ENCODE measurements around the gene CECR2. TPM values are rescaled to one million over a fixed set of nuclear protein-coding genes. Genes with fewer than 3 reads are reported as not detected.
A peak's percentile ranks its signal among the peaks of the same experiment; 100 is the strongest.

The CECR2 gene
- total RNA-seq, 3 donors from 2014 or later = 0.05 to 0.14 (median 0.08) TPM

DNA sequence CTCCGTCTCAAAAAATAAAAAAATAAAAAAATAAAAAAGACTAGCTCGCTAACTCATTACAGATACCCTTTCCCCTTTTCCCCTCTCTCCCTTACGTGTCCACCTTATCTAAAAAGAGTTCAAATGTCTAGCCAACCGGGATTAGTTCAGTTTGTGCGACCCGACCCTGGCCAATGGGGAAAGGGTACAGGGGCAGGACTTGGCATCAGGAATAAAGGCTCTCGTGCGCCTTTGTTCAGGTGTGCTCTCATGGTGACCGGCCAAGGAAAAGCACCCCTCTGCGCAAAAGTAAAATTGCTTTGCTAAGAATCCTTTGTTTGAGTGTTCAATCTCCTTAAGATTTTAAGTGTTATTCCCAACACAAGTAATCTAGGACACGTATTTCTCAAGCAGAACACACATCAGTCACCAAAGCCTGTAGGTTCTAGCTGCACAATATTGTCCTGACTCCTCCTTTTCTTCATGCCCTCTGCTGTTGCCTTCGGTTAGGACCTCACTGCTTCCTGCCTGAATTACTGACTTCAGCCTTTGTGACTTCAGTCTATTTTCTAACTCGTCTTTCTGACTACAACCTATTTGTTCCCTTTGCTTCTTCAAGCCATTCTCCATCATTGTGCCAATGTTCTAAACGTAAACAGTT, 20.7 kb upstream of the CECR2 start:
- DNase-seq (no peak), ATAC-seq (no peak)
- peaks cover 6% of the 10 kb centered on the region for H3K27me3 Mint-ChIP-seq (ENCODE audit: low read depth)
- no peaks in the 10 kb centered on the region for H3K9me3 Mint-ChIP-seq
- H3K36me3 Mint-ChIP-seq (ENCODE audit: insufficient read depth) = no peaks in the 10 kb centered on the region
- H3K4me3 Mint-ChIP-seq = no peak overlapping the region
- peaks cover 3% of the 10 kb centered on the region for H3K4me1 Mint-ChIP-seq (ENCODE audit: low read depth)

DNA sequence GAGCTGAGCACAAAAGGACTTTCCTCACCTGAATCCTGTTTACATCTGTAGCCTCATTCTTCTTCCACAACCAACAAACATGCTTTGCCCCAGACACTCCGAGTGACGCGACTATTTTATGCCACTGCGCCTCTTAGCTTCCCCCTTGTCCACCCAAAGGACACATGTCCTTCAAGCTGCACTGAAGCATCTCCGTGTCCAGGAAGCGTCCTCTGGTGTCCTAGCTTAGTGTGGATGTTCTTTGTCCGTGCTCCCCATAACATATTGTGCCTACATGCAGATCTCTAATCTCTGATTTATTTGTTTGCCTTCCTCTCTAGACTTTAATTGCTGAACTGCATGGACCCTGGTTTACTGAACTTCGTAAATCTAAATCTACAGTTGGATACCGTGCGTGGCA, 20.1 kb upstream of the CECR2 start:
- Mint-ChIP-seq H3K4me1 (ENCODE audit: low read depth) (peaks cover 3% of the 10 kb centered on the region), H3K9me3 (no peaks in the 10 kb centered on the region), H3K4me3 (no peak overlapping the region), H3K36me3 (ENCODE audit: insufficient read depth) (no peaks in the 10 kb centered on the region), H3K27me3 (ENCODE audit: low read depth) (peaks cover 6% of the 10 kb centered on the region)
- DNase-seq (no peak), ATAC-seq (no peak)

DNA sequence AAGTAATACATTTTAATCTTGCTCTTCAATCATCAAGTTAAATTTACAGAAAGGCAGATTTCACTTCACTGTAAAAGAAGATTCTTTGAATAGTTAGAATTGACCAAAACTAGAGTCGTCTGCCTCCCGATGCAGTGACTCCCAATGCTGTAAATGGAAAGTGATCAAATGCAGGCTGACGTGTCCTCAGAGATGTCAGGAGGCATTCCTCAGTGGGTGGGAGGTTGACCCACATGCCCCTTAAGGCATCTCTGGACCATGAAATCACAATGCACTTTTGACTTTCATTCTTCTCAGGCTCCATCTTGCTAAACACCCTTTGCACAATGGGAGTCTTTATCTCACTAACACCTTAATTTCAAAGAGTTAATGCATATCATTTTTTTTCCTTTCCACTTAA, 19.0 kb upstream of the CECR2 start:
- no peak overlapping the region for H3K4me3 Mint-ChIP-seq
- no peak for ATAC-seq
- no peaks in the 10 kb centered on the region for H3K36me3 Mint-ChIP-seq (ENCODE audit: insufficient read depth)
- peaks cover 6% of the 10 kb centered on the region for H3K27me3 Mint-ChIP-seq (ENCODE audit: low read depth)
- H3K9me3 Mint-ChIP-seq = no peaks in the 10 kb centered on the region
- peaks cover 3% of the 10 kb centered on the region for H3K4me1 Mint-ChIP-seq (ENCODE audit: low read depth)
- no peak for DNase-seq

DNA sequence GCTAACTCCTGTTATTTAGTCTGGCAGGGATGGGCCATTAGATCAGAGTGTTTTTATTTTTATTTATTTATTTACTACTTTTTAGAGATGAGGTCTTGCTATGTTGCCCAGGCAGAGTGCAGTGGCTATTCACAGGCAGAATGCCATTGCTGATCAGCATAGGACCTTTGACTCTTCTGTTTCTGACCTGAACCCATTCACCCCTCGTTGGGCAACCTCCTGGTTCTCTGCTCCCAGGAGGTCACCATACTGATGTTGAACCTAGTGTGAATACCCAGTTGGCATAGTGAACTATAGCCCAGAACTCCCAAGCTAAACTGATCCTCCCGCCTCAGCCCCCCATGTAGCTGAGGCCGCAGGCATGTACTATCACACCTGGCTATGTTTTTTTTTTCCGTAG, 16.5 kb upstream of the CECR2 start:
- no peaks in the 10 kb centered on the region for H3K9me3 Mint-ChIP-seq
- peaks cover 4% of the 10 kb centered on the region for H3K27me3 Mint-ChIP-seq (ENCODE audit: low read depth)
- no peaks in the 10 kb centered on the region for H3K36me3 Mint-ChIP-seq (ENCODE audit: insufficient read depth)
- peaks cover 3% of the 10 kb centered on the region for H3K4me1 Mint-ChIP-seq (ENCODE audit: low read depth)
- no peak for ATAC-seq
- no peak overlapping the region for H3K4me3 Mint-ChIP-seq
- DNase-seq = no peak

DNA sequence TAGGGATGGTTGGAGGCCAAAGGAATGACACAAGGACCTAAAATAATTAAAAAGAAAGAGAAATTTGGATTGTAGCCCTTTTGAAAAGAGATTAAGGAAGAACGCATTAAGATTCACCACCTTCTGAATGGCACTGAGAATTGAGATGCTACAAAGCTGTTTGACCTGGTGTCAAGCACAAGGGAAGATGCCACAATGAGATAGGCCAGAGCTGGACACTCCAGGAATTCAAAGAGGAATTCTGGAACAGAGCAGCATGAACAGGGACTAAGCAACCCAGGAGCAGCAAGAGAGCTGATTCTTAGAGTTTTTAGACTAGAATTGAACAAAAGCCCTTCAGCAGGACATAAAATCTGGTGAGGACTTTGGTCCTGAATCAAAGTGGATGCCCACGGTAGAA, 11.6 kb upstream of the CECR2 start:
- DNase-seq = no peak
- no peaks in the 10 kb centered on the region for H3K9me3 Mint-ChIP-seq
- H3K36me3 Mint-ChIP-seq (ENCODE audit: insufficient read depth) = no peaks in the 10 kb centered on the region
- H3K4me3 Mint-ChIP-seq = no peak overlapping the region
- ATAC-seq = no peak
- H3K27me3 Mint-ChIP-seq (ENCODE audit: low read depth) = peaks cover 8% of the 10 kb centered on the region
- H3K4me1 Mint-ChIP-seq (ENCODE audit: low read depth) = no peaks in the 10 kb centered on the region

DNA sequence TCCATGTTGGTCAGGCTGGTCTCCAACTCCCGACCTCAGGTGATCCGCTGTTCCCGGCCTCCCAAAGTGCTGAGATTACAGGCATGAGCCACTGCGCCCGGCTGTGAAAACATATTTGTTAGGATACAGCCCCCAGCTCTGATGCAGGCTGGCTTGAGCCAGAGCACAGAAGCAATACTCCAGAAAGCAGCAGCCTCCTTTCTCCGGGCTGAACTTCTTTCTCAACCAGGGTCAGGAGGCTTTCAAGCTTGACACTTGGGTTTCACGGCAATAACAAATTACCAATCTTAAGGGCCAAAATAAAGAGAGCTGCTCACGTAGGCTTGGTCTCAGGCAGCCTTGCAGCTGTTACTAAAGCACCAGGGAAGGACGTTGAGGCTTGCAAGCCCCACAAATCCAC, 10.8 kb upstream of the CECR2 start:
- H3K36me3 Mint-ChIP-seq (ENCODE audit: insufficient read depth) = no peaks in the 10 kb centered on the region
- H3K4me1 Mint-ChIP-seq (ENCODE audit: low read depth) = no peaks in the 10 kb centered on the region
- no peak for ATAC-seq
- H3K27me3 Mint-ChIP-seq (ENCODE audit: low read depth) = peaks cover 10% of the 10 kb centered on the region
- no peak overlapping the region for H3K4me3 Mint-ChIP-seq
- no peak for DNase-seq
- H3K9me3 Mint-ChIP-seq = no peaks in the 10 kb centered on the region

DNA sequence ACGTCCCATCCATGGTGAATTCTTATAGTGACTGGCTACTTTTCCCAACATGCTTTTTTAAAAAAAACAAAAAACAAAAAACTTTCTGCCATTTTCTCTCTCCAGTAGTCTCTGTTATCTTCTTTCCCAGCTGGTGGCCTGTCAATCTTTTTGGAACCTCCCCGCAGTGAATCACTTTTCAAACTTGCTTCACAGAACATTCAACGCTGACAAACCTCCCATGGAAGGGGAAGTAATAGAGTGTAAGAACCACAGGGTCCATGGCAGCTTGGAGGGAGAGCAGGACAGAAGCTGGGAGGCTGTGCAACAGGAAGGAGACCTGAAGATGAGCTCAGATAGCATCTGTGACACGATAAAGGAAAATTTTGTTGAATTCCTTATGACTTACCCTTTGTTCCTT, 9.8 kb upstream of the CECR2 start:
- DNase-seq = no peak
- Mint-ChIP-seq H3K4me3 (no peak overlapping the region), H3K4me1 (ENCODE audit: low read depth) (no peaks in the 10 kb centered on the region), H3K36me3 (ENCODE audit: insufficient read depth) (no peaks in the 10 kb centered on the region), H3K9me3 (no peaks in the 10 kb centered on the region), H3K27me3 (ENCODE audit: low read depth) (peaks cover 13% of the 10 kb centered on the region)
- ATAC-seq = no peak

DNA sequence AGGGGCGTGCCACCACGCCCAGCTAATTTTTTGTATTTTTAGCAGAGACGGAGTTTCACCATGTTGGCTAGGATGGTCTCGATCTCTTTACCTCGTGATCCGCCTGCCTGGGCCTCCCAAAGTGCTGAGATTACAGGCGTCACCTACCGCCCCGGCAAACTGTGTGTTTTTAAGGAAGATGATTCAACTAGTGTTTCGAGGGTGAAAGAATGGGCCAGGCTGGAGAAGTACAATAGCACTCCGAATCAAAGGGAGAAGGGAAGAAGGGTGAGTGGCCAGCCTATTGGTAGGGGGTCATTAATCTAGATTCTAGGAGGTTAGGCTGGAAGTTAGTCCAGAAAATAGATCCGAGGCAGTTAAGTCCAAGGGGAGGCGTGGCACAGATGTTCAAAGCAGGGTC, 2.9 kb upstream of the CECR2 start:
- peak overlapping the region; percentile 33 for H3K4me3 Mint-ChIP-seq
- peaks cover 28% of the 10 kb centered on the region for H3K4me1 Mint-ChIP-seq (ENCODE audit: low read depth)
- no peak for ATAC-seq
- H3K27me3 Mint-ChIP-seq (ENCODE audit: low read depth) = peaks cover 56% of the 10 kb centered on the region
- H3K36me3 Mint-ChIP-seq (ENCODE audit: insufficient read depth) = no peaks in the 10 kb centered on the region
- no peak for DNase-seq
- H3K9me3 Mint-ChIP-seq = no peaks in the 10 kb centered on the region

DNA sequence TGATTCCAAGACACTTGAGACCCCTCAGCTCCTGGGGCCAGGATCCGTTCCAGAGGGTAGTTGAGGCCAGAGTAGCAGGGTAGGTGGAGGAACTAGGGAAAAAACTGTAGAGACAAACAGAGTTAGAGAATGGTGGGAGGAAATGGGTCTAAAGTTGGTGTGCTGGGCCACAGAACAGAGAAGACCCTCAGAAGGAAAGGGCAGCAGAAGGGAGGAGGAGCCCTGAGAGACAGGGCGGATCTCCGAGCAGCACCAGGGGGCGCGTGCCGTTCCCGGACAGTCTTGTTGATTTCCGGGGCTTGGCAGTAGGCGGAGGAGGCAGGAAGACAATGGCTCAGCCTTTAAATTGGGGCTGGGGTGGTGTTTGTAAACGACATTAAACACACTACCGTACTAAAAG, 2.4 kb upstream of the CECR2 start:
- Mint-ChIP-seq H3K27me3 (ENCODE audit: low read depth) (peaks cover 59% of the 10 kb centered on the region), H3K4me1 (ENCODE audit: low read depth) (peaks cover 28% of the 10 kb centered on the region), H3K4me3 (peak overlapping the region; percentile 33)

DNA sequence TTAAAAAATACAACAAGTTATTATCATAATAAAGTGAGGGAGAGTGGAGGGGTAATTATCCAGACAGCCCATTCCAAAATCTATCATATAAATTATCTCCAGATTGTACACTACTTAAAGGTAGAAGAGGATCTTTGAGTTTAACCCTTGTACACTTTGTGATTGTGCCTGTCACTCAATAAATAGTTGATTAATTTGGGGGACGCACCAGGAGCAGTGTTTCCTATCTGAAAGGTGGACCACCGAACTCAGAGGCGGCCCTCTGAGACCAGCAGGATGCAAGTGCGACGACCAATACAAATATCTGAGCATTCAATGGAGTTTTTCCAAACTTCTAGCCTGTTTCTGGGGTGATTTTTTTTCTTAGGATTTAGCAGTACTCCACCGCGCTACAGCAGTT, 1.1 kb upstream of the CECR2 start:
- Mint-ChIP-seq H3K4me3 (peak overlapping the region; percentile 68), H3K27me3 (ENCODE audit: low read depth) (peaks cover 62% of the 10 kb centered on the region), H3K9me3 (no peaks in the 10 kb centered on the region), H3K4me1 (ENCODE audit: low read depth) (peaks cover 28% of the 10 kb centered on the region), H3K36me3 (ENCODE audit: insufficient read depth) (no peaks in the 10 kb centered on the region)
- ATAC-seq (no peak), DNase-seq (no peak)

More for the DNA sequence above, 2.4 kb upstream of the CECR2 start:
- Mint-ChIP-seq H3K36me3 (ENCODE audit: insufficient read depth) (no peaks in the 10 kb centered on the region), H3K9me3 (no peaks in the 10 kb centered on the region)
- DNase-seq (peak; percentile 13), ATAC-seq (peak in 1 of 2 donors; percentile 38)

DNA sequence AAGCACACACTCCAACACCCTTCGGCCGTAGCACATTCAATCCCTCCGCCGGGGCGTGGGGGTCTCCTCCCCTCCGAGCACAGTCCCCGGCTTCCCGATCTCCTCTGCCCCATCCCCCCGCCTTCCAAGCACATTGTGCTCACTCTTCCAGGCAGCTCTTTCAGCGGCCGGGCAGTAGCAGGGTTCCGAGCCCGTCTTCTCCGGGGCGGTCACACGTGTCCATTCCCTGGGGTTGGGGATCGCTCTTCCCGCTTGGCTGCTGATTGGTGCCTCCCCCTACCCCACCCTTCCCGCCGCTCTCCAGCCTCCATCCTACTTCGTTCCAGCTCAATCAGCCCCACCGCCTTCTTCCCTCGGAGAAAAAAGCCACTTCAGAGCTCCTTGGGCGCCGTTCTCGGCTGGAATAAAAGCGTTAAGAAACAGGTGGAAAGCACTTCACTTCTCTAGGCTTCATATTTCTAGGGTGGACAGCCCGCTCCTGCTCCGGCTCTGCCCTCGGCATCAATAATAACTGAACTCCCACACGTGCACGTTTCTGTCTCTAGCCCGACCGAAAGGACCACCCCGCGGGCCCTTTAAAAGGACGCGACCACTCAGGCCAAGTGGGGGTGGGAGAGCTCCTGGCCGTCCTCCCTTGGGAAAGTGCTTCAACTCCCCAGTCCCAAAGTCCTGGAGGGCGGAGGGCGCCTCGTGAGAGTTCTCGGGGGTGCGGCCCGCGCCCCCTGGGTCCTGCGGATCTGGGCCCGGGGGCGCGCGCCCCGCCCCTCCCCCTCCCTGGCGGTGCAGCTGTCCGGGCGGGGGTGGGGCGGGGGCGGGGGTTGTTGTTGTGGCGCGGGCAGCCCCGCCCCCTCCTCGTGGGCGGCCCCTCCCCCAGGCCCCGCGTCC, 464 bp upstream of the CECR2 start:
- Mint-ChIP-seq H3K4me1 (ENCODE audit: low read depth) (peaks cover 28% of the 10 kb centered on the region), H3K9me3 (no peaks in the 10 kb centered on the region), H3K4me3 (peak overlapping the region; percentile 68), H3K27me3 (ENCODE audit: low read depth) (peaks cover 64% of the 10 kb centered on the region), H3K36me3 (ENCODE audit: insufficient read depth) (no peaks in the 10 kb centered on the region)
- DNase-seq (no peak), ATAC-seq (peak; percentile 11 to 14)

DNA sequence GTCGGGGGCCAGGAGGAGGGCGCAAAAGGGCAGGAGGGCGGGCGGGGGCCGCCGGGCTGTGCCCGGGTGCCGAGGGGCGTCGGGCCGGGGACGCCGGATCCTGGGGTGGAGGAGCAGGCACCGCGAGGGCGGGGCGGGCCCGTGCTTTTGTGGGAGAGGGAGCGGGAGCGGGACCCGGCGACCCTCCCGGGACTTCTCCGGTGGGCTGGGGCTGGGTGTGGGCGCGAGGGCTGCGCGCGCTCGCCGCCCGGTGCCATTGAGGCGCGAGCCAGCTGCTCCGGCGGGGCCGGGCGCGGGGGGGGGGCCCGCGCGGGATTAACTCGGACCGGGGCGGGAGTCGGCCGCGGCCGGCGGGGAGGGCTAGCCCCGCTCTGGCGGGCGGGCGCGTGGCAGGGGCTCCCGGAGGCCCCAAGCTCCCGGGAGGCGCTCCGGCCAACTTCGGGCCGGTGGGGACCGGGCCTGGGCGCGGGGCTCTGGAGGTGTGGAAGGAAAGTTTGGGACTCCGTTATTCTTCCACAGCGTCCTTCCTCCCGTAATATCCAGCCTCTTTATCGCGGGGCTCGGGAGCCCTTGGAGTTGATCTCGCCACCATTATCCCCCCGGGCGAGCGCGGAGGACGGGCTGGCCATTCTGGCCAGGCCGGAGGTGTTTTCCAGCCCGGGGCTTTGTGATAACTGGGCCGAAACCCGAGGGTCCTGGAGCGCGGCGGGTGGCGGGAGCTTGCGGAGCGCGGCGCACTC, 936 bp downstream of the CECR2 start:
- Mint-ChIP-seq H3K9me3 (no peaks in the 10 kb centered on the region), H3K4me3 (peak overlapping the region; percentile 40), H3K27me3 (ENCODE audit: low read depth) (peaks cover 60% of the 10 kb centered on the region), H3K4me1 (ENCODE audit: low read depth) (peaks cover 28% of the 10 kb centered on the region), H3K36me3 (ENCODE audit: insufficient read depth) (no peaks in the 10 kb centered on the region)
- ATAC-seq (peak; percentile 21 to 24), DNase-seq (no peak)

DNA sequence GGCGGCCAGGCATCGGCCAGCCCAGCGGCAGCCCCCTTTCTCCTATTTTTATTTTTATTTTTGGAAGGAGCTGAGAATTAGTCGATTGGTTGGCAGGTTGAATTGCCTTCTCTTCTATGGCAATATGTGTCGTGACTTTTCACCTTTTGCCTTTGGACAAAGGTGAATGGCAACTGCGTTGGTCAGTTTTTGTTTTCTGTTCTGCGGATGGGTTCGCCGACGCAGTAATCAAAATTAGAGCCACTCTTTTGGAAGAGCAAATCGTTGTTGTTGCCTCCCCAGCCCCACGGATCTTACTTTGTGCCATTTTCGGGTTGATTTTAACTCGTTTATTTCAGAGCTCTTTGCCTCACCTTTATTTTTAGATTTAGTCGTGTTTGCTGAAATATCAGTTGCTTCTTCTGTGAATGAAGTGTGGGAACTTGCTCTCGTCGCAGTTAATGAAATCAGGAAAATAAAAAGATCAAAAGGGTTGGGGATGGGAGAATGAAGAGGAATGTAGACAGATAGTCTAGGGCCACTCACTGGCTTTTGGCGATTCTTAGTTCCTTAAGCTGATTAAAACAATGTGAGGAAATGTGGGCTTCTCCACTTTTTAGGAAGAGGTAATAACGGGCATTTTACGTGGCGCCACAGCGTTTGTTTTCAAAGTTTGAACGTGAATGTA, 1.6 kb downstream of the CECR2 start:
- no peak for ATAC-seq

DNA sequence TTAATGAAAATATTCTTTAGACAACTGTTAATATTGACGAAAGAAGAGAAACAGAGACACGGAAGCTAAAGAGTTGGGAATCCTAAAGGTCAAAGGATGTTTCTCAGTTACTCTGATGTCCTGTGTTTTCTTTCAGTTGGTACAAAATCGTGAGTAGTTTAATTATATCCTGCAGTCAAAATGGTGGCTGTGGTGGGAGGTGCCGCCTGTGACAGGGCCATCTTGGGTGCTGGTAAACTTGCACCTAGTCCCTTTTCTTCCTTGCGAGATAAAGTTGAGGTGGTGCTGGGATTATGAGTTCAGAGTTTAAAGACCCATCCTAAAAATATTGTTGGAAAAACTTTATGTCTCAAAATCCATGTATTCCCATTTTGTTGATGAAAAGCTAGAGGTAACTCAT, 2.2 kb downstream of the CECR2 start:
- H3K4me3 Mint-ChIP-seq = peak overlapping the region; percentile 40
- no peak for DNase-seq
- peaks cover 27% of the 10 kb centered on the region for H3K4me1 Mint-ChIP-seq (ENCODE audit: low read depth)
- peaks cover 57% of the 10 kb centered on the region for H3K27me3 Mint-ChIP-seq (ENCODE audit: low read depth)
- no peaks in the 10 kb centered on the region for H3K36me3 Mint-ChIP-seq (ENCODE audit: insufficient read depth)
- no peak for ATAC-seq
- H3K9me3 Mint-ChIP-seq = no peaks in the 10 kb centered on the region

More for the DNA sequence above, 1.6 kb downstream of the CECR2 start:
- DNase-seq = no peak
- Mint-ChIP-seq H3K4me1 (ENCODE audit: low read depth) (peaks cover 28% of the 10 kb centered on the region), H3K36me3 (ENCODE audit: insufficient read depth) (no peaks in the 10 kb centered on the region), H3K9me3 (no peaks in the 10 kb centered on the region), H3K4me3 (peak overlapping the region; percentile 40), H3K27me3 (ENCODE audit: low read depth) (peaks cover 58% of the 10 kb centered on the region)
